Bone marrow (tissue), 2 donors: ENCODE results near the gene TMPRSS4.
"Not testable (repeated sequence)": the region's sequence is repeated elsewhere in the genome, so short reads cannot be mapped to it uniquely, and the experiment has no call there.

ENCODE experiments used
- DNase-seq, 2 donors: peaks; one replicate each; lab custom pipeline; 2025; lab: John Stamatoyannopoulos, UW

TMPRSS4 gene

GRCh38 chr11:118056806-118057205 lies 20.1 kb upstream of the TMPRSS4 start:
- DNase-seq: no peak

GRCh38 chr11:118057251-118058145 lies 19.4 kb upstream of the TMPRSS4 start:
- no peak for DNase-seq

GRCh38 chr11:118058311-118059245 lies 18.3 kb upstream of the TMPRSS4 start:
- peak in 1 of 2 donors; percentile 17 for DNase-seq

GRCh38 chr11:118059246-118059940 lies 17.5 kb upstream of the TMPRSS4 start:
- DNase-seq: no peak

- no peak for DNase-seq
Observed at GRCh38 chr11:118060081-118060661, 16.7 kb upstream of the TMPRSS4 start.

- DNase-seq: no peak
Observed at GRCh38 chr11:118060869-118061268, 16.0 kb upstream of the TMPRSS4 start.

GRCh38 chr11:118061586-118062125 lies 15.2 kb upstream of the TMPRSS4 start:
- no peak for DNase-seq

- not testable (repeated sequence) for DNase-seq
Observed at GRCh38 chr11:118062181-118062580, 14.7 kb upstream of the TMPRSS4 start.

- not testable (repeated sequence) for DNase-seq
Observed at GRCh38 chr11:118062631-118063030, 14.2 kb upstream of the TMPRSS4 start.

GRCh38 chr11:118064956-118065355 lies 11.9 kb upstream of the TMPRSS4 start:
- no peak for DNase-seq

GRCh38 chr11:118065384-118065783 lies 11.5 kb upstream of the TMPRSS4 start:
- DNase-seq: no peak

GRCh38 chr11:118067006-118067405 lies 9.9 kb upstream of the TMPRSS4 start:
- no peak for DNase-seq

GRCh38 chr11:118068206-118068944 lies 8.5 kb upstream of the TMPRSS4 start:
- no peak for DNase-seq

GRCh38 chr11:118068945-118069612 lies 7.8 kb upstream of the TMPRSS4 start:
- DNase-seq: no peak

- no peak for DNase-seq
Observed at GRCh38 chr11:118071416-118072030, 5.4 kb upstream of the TMPRSS4 start.

- no peak for DNase-seq
Observed at GRCh38 chr11:118073554-118073953, 3.3 kb upstream of the TMPRSS4 start.

- DNase-seq: no peak
Observed at GRCh38 chr11:118074091-118074685, 2.7 kb upstream of the TMPRSS4 start.

GRCh38 chr11:118074785-118075184 lies 2.1 kb upstream of the TMPRSS4 start:
- no peak for DNase-seq

GRCh38 chr11:118078911-118079411 lies 2.1 kb downstream of the TMPRSS4 start:
- no peak for DNase-seq
